GOT3 (cell line): ENCODE measurements around the gene CLIC3.

Source experiments
- DNase-seq: peaks from one replicate; lab custom pipeline; 2025; ENCODE audit warnings: mixed read lengths; lab: John Stamatoyannopoulos, UW

The CLIC3 gene

GRCh38 chr9:137030538-137031527 is 34.5 kb upstream of the CLIC3 start:
- no peak for DNase-seq

- no peak for DNase-seq
Measured at GRCh38 chr9:137030006-137030405, 33.6 kb upstream of the CLIC3 start.

- no peak for DNase-seq
Measured at GRCh38 chr9:137029058-137029936, 32.9 kb upstream of the CLIC3 start.

GRCh38 chr9:137028263-137029057 is 32.1 kb upstream of the CLIC3 start:
- no peak for DNase-seq

- no peak for DNase-seq
Measured at GRCh38 chr9:137027369-137028262, 31.2 kb upstream of the CLIC3 start, which contains the start of gene ABCA2. ABCA2 (minus strand) TSS chr9:137028237; CDS start chr9:137028140, 97 bp downstream.

GRCh38 chr9:137026828-137027227 is 30.5 kb upstream of the CLIC3 start:
- DNase-seq = no peak

GRCh38 chr9:137026384-137026783 is 30.0 kb upstream of the CLIC3 start:
- DNase-seq = no peak

- DNase-seq = no peak
Measured at GRCh38 chr9:137025517-137025966, 29.2 kb upstream of the CLIC3 start.

- DNase-seq = no peak
Measured at GRCh38 chr9:137023583-137023991, 27.2 kb upstream of the CLIC3 start.

- DNase-seq = no peak
Measured at GRCh38 chr9:137023157-137023556, 26.8 kb upstream of the CLIC3 start.

- DNase-seq = no peak
Measured at GRCh38 chr9:137022662-137023008, 26.3 kb upstream of the CLIC3 start.

GRCh38 chr9:137021979-137022661 is 25.8 kb upstream of the CLIC3 start:
- DNase-seq = no peak

- no peak for DNase-seq
Measured at GRCh38 chr9:137021568-137021978, 25.2 kb upstream of the CLIC3 start.

- no peak for DNase-seq
Measured at GRCh38 chr9:137020771-137021567, 24.6 kb upstream of the CLIC3 start.

GRCh38 chr9:137019891-137020683 is 23.7 kb upstream of the CLIC3 start:
- no peak for DNase-seq

GRCh38 chr9:137018761-137019559 is 22.6 kb upstream of the CLIC3 start:
- no peak for DNase-seq

- no peak for DNase-seq
Measured at GRCh38 chr9:137017791-137018497, 21.6 kb upstream of the CLIC3 start.
